Thyroid gland (tissue), 4 donors: Measurements from ENCODE around the gene RAB21.

Experiments used
- POLR2A ChIP-seq, 2 donors: fragments of 450-650 bp; IDR thresholded peaks; one replicate each; pipeline ENCODE4 v1.6.1; 2017; ENCODE audit warnings: antibody characterized with exemption in 2 of 2, mild to moderate bottlenecking in 2 of 2, moderate library complexity in 1 of 2
- TF ChIP-seq, protein P1 (sequence below), 6 experiments: fragments of 200-600 bp in 3 of 6; fragments of 450-650 bp in 3 of 6; sonication (generic) in 3 of 6; IDR thresholded peaks; one replicate each; pipeline ENCODE4 v1.5.1; 2016 to 2019; ENCODE audit warnings: antibody characterized with exemption in 6 of 6, mild to moderate bottlenecking in 2 of 6, inconsistent platforms in 1 of 6, moderate library complexity in 1 of 6

DNA sequence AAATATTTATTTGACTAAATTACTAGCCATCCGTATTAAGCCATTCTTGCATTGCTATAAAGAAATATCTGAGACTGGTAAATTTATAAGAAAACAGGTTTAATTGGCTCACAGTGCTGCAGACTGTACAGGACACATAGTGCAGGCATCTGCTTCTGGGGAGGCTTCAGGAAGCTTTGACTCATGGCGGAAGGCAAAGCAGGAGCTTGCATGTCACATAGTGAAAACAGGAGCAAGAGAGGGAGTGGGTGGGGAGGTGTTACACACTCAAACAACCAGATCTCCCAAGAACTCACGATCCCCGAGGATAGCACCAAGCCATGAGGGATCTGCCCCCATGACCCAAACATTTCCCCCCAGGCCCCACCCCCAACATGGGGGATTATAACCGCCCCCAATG lies 26.7 kb upstream of the RAB21 start:
- TF ChIP-seq, protein P1, sequence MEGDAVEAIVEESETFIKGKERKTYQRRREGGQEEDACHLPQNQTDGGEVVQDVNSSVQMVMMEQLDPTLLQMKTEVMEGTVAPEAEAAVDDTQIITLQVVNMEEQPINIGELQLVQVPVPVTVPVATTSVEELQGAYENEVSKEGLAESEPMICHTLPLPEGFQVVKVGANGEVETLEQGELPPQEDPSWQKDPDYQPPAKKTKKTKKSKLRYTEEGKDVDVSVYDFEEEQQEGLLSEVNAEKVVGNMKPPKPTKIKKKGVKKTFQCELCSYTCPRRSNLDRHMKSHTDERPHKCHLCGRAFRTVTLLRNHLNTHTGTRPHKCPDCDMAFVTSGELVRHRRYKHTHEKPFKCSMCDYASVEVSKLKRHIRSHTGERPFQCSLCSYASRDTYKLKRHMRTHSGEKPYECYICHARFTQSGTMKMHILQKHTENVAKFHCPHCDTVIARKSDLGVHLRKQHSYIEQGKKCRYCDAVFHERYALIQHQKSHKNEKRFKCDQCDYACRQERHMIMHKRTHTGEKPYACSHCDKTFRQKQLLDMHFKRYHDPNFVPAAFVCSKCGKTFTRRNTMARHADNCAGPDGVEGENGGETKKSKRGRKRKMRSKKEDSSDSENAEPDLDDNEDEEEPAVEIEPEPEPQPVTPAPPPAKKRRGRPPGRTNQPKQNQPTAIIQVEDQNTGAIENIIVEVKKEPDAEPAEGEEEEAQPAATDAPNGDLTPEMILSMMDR (IDR thresholded peaks at IDR 0.05): no peak
- TF ChIP-seq POLR2A (IDR thresholded peaks at IDR 0.05): no peak
